GM23338 (cell line): ENCODE data around the gene PLEKHA8. TPM values are rescaled to one million over a fixed set of nuclear protein-coding genes. Genes with fewer than 3 reads are reported as not detected.
A peak's percentile ranks its signal among the peaks of the same experiment; 100 is the strongest.

Source experiments
- ATAC-seq: fragments of 200-7000 bp; cut with Tn5 transposase; 3 replicates; pipeline ENCODE4 v1.9.1; 2020
- DNase-seq: peaks from one replicate; pipeline ENCODE4 v3.0.0-alpha.2; 2015; ENCODE audit warnings: low spot score
- H2AFZ ChIP-seq: fragments of 200-600 bp; sonication (generic); 2 replicates; pipeline ENCODE4 v1.8.0; 2016; ENCODE audit warnings: antibody characterized with exemption, mild to moderate bottlenecking, moderate library complexity
- H3F3A ChIP-seq: fragments of 200-600 bp; sonication (generic); replicated peaks from 2 replicates; pipeline ENCODE4 v1.8.0; 2017; ENCODE audit warnings: antibody characterized with exemption, mixed run types, low read depth
- H3K27ac ChIP-seq: fragments of 200-600 bp; sonication (generic); 2 replicates; pipeline ENCODE4 v1.6.1; 2016; ENCODE audit warnings: low read depth
- H3K27me3 ChIP-seq: fragments of 200-600 bp; sonication (generic); 2 replicates; pipeline ENCODE4 v1.8.0; 2016; ENCODE audit warnings: mild to moderate bottlenecking, mixed run types, moderate library complexity; ENCODE audit not compliant: insufficient read depth
- H3K36me3 ChIP-seq: fragments of 200-600 bp; sonication (generic); 2 replicates; pipeline ENCODE4 v1.8.0; 2016; ENCODE audit warnings: mild to moderate bottlenecking; ENCODE audit not compliant: insufficient read depth
- H3K4me1 ChIP-seq: fragments of 200-600 bp; sonication (generic); 2 replicates; pipeline ENCODE4 v1.8.0; 2016; ENCODE audit warnings: mild to moderate bottlenecking, moderate library complexity; ENCODE audit not compliant: insufficient read depth
- H3K4me2 ChIP-seq: fragments of 200-600 bp; sonication (generic); 2 replicates; pipeline ENCODE4 v1.7.1; 2017; ENCODE audit warnings: mixed run types
- H3K4me3 ChIP-seq: fragments of 200-600 bp; sonication (generic); 2 replicates; pipeline ENCODE4 v1.6.1; 2016; ENCODE audit warnings: mixed run types
- H3K79me2 ChIP-seq: fragments of 200-600 bp; sonication (generic); replicated peaks from 2 replicates; pipeline ENCODE4 v1.8.0; 2017; ENCODE audit warnings: mild to moderate bottlenecking; ENCODE audit not compliant: insufficient read depth
- H3K9me2 ChIP-seq: fragments of 200-600 bp; sonication (generic); 2 replicates; pipeline ENCODE4 v1.8.0; 2017; ENCODE audit not compliant: insufficient read depth
- H4K20me1 ChIP-seq: fragments of 200-600 bp; sonication (generic); replicated peaks from 2 replicates; pipeline ENCODE4 v1.8.0; 2017; ENCODE audit warnings: mild to moderate bottlenecking; ENCODE audit not compliant: insufficient read depth
- H3K27ac Mint-ChIP-seq: 2 replicates; pipeline ENCODE4 v1.8.0; 2020; ENCODE audit warnings: inconsistent platforms, mild to moderate bottlenecking, moderate library complexity, mixed read lengths
- H3K27me3 Mint-ChIP-seq: 3 replicates; pipeline ENCODE4 v1.8.0; 2022; ENCODE audit warnings: low read depth, mild to moderate bottlenecking, moderate library complexity, mixed read lengths, inconsistent platforms; ENCODE audit not compliant: insufficient read depth, poor library complexity
- H3K36me3 Mint-ChIP-seq: 3 replicates; pipeline ENCODE4 v1.8.0; 2021; ENCODE audit warnings: low read depth, mild to moderate bottlenecking, inconsistent platforms, moderate library complexity, mixed read lengths
- H3K4me1 Mint-ChIP-seq: 3 replicates; pipeline ENCODE4 v1.8.0; 2020; ENCODE audit warnings: mild to moderate bottlenecking, inconsistent platforms, mixed read lengths
- H3K4me3 Mint-ChIP-seq: 3 replicates; pipeline ENCODE4 v1.8.0; 2021; ENCODE audit warnings: moderate library complexity, mild to moderate bottlenecking, inconsistent platforms, mixed read lengths
- H3K9me3 Mint-ChIP-seq: 3 replicates; pipeline ENCODE4 v1.8.0; 2020; ENCODE audit warnings: moderate library complexity, mild to moderate bottlenecking, inconsistent platforms, mixed read lengths
- CREB1 ChIP-seq: fragments of 250-450 bp; sonication (Bioruptor Pico); IDR thresholded peaks from 2 replicates; pipeline ENCODE4 v1.5.0; 2020; ENCODE audit warnings: low read depth, mild to moderate bottlenecking, moderate library complexity
- CTCF ChIP-seq, 2 experiments: fragments of 200-600 bp in 1 of 2; sonication (generic) in 1 of 2; conservative IDR thresholded peaks; 2 replicates each; pipeline versions ENCODE4 v1.5.1 to v1.6.1; 2016 to 2017; ENCODE audit warnings: antibody characterized with exemption in 2 of 2, low read depth in 2 of 2, mild to moderate bottlenecking in 2 of 2, moderate library complexity in 1 of 2
- EZH2phosphoT487 ChIP-seq: fragments of 200-600 bp; sonication (generic); IDR thresholded peaks from one replicate; pipeline ENCODE4 v1.8.1; 2018; ENCODE audit warnings: antibody characterized with exemption; ENCODE audit not compliant: unreplicated experiment
- JUNB ChIP-seq: IDR thresholded peaks from one replicate; pipeline ENCODE4 v1.6.1; 2016; ENCODE audit warnings: antibody characterized with exemption; ENCODE audit not compliant: unreplicated experiment
- NANOG ChIP-seq: IDR thresholded peaks from 2 replicates; pipeline ENCODE4 v1.6.1; 2016; ENCODE audit warnings: antibody characterized with exemption, borderline replicate concordance
- POLR2AphosphoS5 ChIP-seq: IDR thresholded peaks from 2 replicates; pipeline ENCODE4 v1.6.1; 2016; ENCODE audit warnings: antibody characterized with exemption, low read depth
- STAT1 ChIP-seq: IDR thresholded peaks from one replicate; pipeline ENCODE4 v1.6.1; 2016; ENCODE audit warnings: antibody characterized with exemption; ENCODE audit not compliant: unreplicated experiment
- ZNF114 ChIP-seq: fragments of 250-450 bp; sonication (Bioruptor Pico); IDR thresholded peaks from 2 replicates; pipeline ENCODE4 v1.5.0; 2020; ENCODE audit warnings: mild to moderate bottlenecking, moderate library complexity
- ZNF331 ChIP-seq: fragments of 250-450 bp; sonication (Bioruptor Pico); IDR thresholded peaks from 2 replicates; pipeline ENCODE4 v1.5.0; 2020; ENCODE audit warnings: low read depth, mild to moderate bottlenecking, moderate library complexity
- polyA plus RNA-seq: library from polyadenylated mRNA; unstranded; fragments of >200 nt; fragmentation: Nextera tagmentation; extraction: Ambion mirVana; gene quantifications from 2 replicates; pipeline ENCODE4 v1.2.1, GENCODE V29; 2016
- total RNA-seq: library from RNA; depleted of rRNA; stranded (reverse); fragments of >200 nt; shearing (Covaris generic); gene quantifications from 2 replicates; pipeline ENCODE4 v1.2.3, GENCODE V29; 2014
- TF ChIP-seq, protein P1 (sequence below): IDR thresholded peaks from one replicate; pipeline ENCODE4 v1.6.1; 2018; ENCODE audit warnings: antibody characterized with exemption; ENCODE audit not compliant: unreplicated experiment
- TF ChIP-seq, protein P2 (sequence below): IDR thresholded peaks from 2 replicates; pipeline ENCODE4 v1.6.1; 2016; ENCODE audit warnings: antibody characterized with exemption
- TF ChIP-seq, protein P3 (sequence below): fragments of 250-450 bp; sonication (Bioruptor Pico); IDR thresholded peaks from 2 replicates; pipeline ENCODE4 v1.5.0; 2020; ENCODE audit warnings: mild to moderate bottlenecking, moderate library complexity

Gene PLEKHA8
- total and polyA plus RNA-seq, 2 experiments from 2014 or later, result 11.6 to 44.9 TPM

- TF ChIP-seq CTCF (conservative IDR thresholded peaks at IDR 0.05; ENCODE audit: low read depth in 2 of 2), result no peak
- TF ChIP-seq ZNF331, result no peak
- TF ChIP-seq STAT1, result no peak
- no peak for TF ChIP-seq JUNB
- TF ChIP-seq NANOG, result no peak
- TF ChIP-seq, protein P1, sequence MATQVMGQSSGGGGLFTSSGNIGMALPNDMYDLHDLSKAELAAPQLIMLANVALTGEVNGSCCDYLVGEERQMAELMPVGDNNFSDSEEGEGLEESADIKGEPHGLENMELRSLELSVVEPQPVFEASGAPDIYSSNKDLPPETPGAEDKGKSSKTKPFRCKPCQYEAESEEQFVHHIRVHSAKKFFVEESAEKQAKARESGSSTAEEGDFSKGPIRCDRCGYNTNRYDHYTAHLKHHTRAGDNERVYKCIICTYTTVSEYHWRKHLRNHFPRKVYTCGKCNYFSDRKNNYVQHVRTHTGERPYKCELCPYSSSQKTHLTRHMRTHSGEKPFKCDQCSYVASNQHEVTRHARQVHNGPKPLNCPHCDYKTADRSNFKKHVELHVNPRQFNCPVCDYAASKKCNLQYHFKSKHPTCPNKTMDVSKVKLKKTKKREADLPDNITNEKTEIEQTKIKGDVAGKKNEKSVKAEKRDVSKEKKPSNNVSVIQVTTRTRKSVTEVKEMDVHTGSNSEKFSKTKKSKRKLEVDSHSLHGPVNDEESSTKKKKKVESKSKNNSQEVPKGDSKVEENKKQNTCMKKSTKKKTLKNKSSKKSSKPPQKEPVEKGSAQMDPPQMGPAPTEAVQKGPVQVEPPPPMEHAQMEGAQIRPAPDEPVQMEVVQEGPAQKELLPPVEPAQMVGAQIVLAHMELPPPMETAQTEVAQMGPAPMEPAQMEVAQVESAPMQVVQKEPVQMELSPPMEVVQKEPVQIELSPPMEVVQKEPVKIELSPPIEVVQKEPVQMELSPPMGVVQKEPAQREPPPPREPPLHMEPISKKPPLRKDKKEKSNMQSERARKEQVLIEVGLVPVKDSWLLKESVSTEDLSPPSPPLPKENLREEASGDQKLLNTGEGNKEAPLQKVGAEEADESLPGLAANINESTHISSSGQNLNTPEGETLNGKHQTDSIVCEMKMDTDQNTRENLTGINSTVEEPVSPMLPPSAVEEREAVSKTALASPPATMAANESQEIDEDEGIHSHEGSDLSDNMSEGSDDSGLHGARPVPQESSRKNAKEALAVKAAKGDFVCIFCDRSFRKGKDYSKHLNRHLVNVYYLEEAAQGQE, result no peak
- no peak for TF ChIP-seq CREB1 (CRISPR knock-in tag)
- no peak for TF ChIP-seq ZNF114 (CRISPR knock-in tag)
- TF ChIP-seq EZH2phosphoT487, result no peak
- TF ChIP-seq, protein P2, sequence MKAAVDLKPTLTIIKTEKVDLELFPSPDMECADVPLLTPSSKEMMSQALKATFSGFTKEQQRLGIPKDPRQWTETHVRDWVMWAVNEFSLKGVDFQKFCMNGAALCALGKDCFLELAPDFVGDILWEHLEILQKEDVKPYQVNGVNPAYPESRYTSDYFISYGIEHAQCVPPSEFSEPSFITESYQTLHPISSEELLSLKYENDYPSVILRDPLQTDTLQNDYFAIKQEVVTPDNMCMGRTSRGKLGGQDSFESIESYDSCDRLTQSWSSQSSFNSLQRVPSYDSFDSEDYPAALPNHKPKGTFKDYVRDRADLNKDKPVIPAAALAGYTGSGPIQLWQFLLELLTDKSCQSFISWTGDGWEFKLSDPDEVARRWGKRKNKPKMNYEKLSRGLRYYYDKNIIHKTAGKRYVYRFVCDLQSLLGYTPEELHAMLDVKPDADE, result no peak
- no peak for TF ChIP-seq POLR2AphosphoS5
These were observed 44.5 kb downstream of the PLEKHA8 start (continued) for GRCh38 chr7:30072735-30073134.

- Mint-ChIP-seq H3K4me3 (no peak overlapping the region), H3K27ac (no peak overlapping the region), H3K27me3 (no peaks in the 10 kb centered on the region), H3K36me3 (peaks cover 12% of the 10 kb centered on the region), H3K9me3 (no peaks in the 10 kb centered on the region), H3K4me1 (peaks cover 14% of the 10 kb centered on the region)
- Histone ChIP-seq H3K4me2 (no peak overlapping the region), H3K4me1 (peaks cover 11% of the 10 kb centered on the region; the same call in 1 of the 2 replicates), H3K36me3 (peaks cover 2% of the 10 kb centered on the region; the same call in 1 of the 2 replicates), H3K27ac (no peak overlapping the region), H2AFZ (no peak overlapping the region), H3K9me2 (no peaks in the 10 kb centered on the region), H3K27me3 (no peaks in the 10 kb centered on the region), H3F3A (no peaks in the 10 kb centered on the region), H3K79me2 (0 out of 2 replicates have a peak, but pooled peaks cover 4% of the 10 kb centered on the region), H3K4me3 (no peak overlapping the region), H4K20me1 (peaks cover 4% of the 10 kb centered on the region; the same call in 1 of the 2 replicates)
- peak; percentile 79 for DNase-seq
- peak; percentile 52; the same call in 2 of the 3 replicates for ATAC-seq
- TF ChIP-seq, protein P3, sequence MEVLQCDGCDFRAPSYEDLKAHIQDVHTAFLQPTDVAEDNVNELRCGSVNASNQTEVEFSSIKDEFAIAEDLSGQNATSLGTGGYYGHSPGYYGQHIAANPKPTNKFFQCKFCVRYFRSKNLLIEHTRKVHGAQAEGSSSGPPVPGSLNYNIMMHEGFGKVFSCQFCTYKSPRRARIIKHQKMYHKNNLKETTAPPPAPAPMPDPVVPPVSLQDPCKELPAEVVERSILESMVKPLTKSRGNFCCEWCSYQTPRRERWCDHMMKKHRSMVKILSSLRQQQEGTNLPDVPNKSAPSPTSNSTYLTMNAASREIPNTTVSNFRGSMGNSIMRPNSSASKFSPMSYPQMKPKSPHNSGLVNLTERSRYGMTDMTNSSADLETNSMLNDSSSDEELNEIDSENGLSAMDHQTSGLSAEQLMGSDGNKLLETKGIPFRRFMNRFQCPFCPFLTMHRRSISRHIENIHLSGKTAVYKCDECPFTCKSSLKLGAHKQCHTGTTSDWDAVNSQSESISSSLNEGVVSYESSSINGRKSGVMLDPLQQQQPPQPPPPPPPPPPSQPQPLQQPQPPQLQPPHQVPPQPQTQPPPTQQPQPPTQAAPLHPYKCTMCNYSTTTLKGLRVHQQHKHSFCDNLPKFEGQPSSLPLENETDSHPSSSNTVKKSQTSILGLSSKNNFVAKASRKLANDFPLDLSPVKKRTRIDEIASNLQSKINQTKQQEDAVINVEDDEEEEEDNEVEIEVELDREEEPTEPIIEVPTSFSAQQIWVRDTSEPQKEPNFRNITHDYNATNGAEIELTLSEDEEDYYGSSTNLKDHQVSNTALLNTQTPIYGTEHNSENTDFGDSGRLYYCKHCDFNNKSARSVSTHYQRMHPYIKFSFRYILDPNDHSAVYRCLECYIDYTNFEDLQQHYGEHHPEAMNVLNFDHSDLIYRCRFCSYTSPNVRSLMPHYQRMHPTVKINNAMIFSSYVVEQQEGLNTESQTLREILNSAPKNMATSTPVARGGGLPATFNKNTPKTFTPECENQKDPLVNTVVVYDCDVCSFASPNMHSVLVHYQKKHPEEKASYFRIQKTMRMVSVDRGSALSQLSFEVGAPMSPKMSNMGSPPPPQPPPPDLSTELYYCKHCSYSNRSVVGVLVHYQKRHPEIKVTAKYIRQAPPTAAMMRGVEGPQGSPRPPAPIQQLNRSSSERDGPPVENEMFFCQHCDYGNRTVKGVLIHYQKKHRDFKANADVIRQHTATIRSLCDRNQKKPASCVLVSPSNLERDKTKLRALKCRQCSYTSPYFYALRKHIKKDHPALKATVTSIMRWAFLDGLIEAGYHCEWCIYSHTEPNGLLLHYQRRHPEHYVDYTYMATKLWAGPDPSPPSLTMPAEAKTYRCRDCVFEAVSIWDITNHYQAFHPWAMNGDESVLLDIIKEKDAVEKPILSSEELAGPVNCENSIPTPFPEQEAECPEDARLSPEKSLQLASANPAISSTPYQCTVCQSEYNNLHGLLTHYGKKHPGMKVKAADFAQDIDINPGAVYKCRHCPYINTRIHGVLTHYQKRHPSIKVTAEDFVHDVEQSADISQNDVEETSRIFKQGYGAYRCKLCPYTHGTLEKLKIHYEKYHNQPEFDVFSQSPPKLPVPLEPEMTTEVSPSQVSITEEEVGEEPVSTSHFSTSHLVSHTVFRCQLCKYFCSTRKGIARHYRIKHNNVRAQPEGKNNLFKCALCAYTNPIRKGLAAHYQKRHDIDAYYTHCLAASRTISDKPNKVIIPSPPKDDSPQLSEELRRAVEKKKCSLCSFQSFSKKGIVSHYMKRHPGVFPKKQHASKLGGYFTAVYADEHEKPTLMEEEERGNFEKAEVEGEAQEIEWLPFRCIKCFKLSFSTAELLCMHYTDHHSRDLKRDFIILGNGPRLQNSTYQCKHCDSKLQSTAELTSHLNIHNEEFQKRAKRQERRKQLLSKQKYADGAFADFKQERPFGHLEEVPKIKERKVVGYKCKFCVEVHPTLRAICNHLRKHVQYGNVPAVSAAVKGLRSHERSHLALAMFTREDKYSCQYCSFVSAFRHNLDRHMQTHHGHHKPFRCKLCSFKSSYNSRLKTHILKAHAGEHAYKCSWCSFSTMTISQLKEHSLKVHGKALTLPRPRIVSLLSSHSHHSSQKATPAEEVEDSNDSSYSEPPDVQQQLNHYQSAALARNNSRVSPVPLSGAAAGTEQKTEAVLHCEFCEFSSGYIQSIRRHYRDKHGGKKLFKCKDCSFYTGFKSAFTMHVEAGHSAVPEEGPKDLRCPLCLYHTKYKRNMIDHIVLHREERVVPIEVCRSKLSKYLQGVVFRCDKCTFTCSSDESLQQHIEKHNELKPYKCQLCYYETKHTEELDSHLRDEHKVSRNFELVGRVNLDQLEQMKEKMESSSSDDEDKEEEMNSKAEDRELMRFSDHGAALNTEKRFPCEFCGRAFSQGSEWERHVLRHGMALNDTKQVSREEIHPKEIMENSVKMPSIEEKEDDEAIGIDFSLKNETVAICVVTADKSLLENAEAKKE (CRISPR knock-in tag), result no peak
These were observed 46.3 kb downstream of the PLEKHA8 start for GRCh38 chr7:30074422-30075030.
